Endothelial cell of umbilical vein (primary cell): ENCODE measurements around the gene MID1.

Experiments
- EZH2 ChIP-seq: IDR thresholded peaks from 2 replicates; pipeline ENCODE4 v1.6.1; 2012; ENCODE audit warnings: borderline replicate concordance, low read depth, mild to moderate bottlenecking, moderate library complexity, low read length, inconsistent platforms; ENCODE audit not compliant: severe bottlenecking
- POLR2A ChIP-seq: IDR thresholded peaks from 2 replicates; pipeline ENCODE4 v1.6.1; 2012; ENCODE audit warnings: low read depth, mild to moderate bottlenecking, control low read depth, low read length
- POLR2AphosphoS5 ChIP-seq: IDR thresholded peaks from 2 replicates; pipeline ENCODE4 v1.6.1; 2012; ENCODE audit warnings: low read depth, mild to moderate bottlenecking, control low read depth, low read length, moderate library complexity; ENCODE audit not compliant: insufficient read depth
- TF ChIP-seq, protein P1 (sequence below), 2 donors: IDR thresholded peaks; 1 replicate in 1 of 2; 2 replicates in 1 of 2; pipeline ENCODE4 v1.5.1; 2011; ENCODE audit warnings: low read length in 2 of 2, mild to moderate bottlenecking in 2 of 2, moderate library complexity in 2 of 2, control low read depth in 1 of 2, inconsistent platforms in 1 of 2, low read depth in 1 of 2; ENCODE audit not compliant: insufficient read depth in 1 of 2; ENCODE audit errors: extremely low read depth in 1 of 2
- TF ChIP-seq, protein P2 (sequence below): IDR thresholded peaks from 2 replicates; pipeline ENCODE4 v1.6.1; 2011; ENCODE audit not compliant: insufficient read depth, insufficient read length

DNA sequence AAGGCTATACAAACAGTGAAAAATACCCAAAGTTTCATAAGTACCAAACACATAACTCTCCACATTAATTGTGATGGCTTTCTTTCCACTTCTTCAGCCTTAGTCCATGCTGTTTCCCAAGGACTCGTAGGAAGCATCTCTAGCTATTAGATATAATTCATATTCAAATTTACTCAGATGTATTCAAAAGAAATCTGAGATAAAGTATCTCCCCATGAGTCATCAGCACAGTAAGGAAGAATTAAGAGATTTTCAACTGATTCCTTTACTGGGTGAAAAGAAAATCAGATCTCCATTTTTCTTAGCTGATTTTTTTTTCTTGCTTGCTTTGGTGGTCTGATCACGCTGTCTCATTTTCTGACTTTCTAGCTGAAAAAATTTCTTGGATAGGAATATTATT is 71.7 kb downstream of the MID1 start:
- TF ChIP-seq, protein P1, sequence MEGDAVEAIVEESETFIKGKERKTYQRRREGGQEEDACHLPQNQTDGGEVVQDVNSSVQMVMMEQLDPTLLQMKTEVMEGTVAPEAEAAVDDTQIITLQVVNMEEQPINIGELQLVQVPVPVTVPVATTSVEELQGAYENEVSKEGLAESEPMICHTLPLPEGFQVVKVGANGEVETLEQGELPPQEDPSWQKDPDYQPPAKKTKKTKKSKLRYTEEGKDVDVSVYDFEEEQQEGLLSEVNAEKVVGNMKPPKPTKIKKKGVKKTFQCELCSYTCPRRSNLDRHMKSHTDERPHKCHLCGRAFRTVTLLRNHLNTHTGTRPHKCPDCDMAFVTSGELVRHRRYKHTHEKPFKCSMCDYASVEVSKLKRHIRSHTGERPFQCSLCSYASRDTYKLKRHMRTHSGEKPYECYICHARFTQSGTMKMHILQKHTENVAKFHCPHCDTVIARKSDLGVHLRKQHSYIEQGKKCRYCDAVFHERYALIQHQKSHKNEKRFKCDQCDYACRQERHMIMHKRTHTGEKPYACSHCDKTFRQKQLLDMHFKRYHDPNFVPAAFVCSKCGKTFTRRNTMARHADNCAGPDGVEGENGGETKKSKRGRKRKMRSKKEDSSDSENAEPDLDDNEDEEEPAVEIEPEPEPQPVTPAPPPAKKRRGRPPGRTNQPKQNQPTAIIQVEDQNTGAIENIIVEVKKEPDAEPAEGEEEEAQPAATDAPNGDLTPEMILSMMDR (IDR thresholded peaks at IDR 0.05; ENCODE audit: extremely low read depth in 1 of 2, insufficient read depth in 1 of 2, low read depth in 1 of 2, low read length in 2 of 2), result no peak
- TF ChIP-seq, protein P2, sequence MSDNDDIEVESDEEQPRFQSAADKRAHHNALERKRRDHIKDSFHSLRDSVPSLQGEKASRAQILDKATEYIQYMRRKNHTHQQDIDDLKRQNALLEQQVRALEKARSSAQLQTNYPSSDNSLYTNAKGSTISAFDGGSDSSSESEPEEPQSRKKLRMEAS, result no peak
- TF ChIP-seq POLR2AphosphoS5 (no peak), POLR2A (no peak), EZH2 (no peak)
